Measurements from ENCODE around the gene LACC1. TPM values are rescaled to one million over a fixed set of nuclear protein-coding genes. Genes with fewer than 3 reads are reported as not detected.

Gene LACC1
- total RNA-seq, 1 experiment from 2014 or later: 0.47 TPM

DNA sequence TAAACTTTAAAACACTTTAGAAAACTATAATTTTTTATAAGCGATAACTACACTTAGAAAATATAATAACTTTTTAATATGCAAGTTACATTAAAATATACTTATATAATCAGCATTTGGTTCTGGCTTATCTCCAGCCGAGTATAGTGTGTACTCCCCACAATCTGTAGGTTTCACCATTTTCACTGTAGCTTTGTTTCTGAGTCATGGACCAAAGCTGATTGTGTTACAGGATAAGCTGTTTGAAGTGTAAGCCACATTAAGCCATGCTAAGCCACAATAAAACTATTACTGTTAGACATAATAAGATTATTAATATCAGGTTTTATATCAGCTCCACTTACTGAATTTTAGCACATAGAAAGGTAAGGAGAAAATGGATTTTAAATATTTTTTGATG, 44.0 kb upstream of the LACC1 start:
- intact Hi-C loops (cut with micrococcal nuclease; ENCODE audit: unreplicated experiment): no loop called here
- Histone ChIP-seq H3K4me1 (ENCODE audit: insufficient read depth, low read length, poor library complexity, severe bottlenecking) (no peaks in the 10 kb centered on the region), H3K9me3 (ENCODE audit: low read depth, low read length, poor library complexity, severe bottlenecking) (no peaks in the 10 kb centered on the region), H3K4me3 (ENCODE audit: low read depth, low read length, poor library complexity, severe bottlenecking) (no peak overlapping the region), H3K27ac (ENCODE audit: low read depth, low read length, poor library complexity, severe bottlenecking) (no peak overlapping the region), H3K27me3 (replicated peaks; ENCODE audit: insufficient read depth, low read depth, low read length, poor library complexity) (no peaks in the 10 kb centered on the region), H3K36me3 (ENCODE audit: insufficient read depth, low read length, poor library complexity, severe bottlenecking) (no peaks in the 10 kb centered on the region)
- no peak for DNase-seq (ENCODE audit: low spot score)
- ChIA-PET POLR2A (ENCODE audit: low non-redundant PET) (no interaction called here), CTCF (no interaction called here)
- BruUV-seq (replicated peaks): no TSS peak
- no peak for TF ChIP-seq CTCF (conservative IDR thresholded peaks at IDR 0.05; ENCODE audit: low read depth, low read length)
- TF ChIP-seq EZH2 (IDR thresholded peaks at IDR 0.05; ENCODE audit: borderline replicate concordance, low read depth, low read length, poor library complexity, severe bottlenecking): no peak

GRCh38 chr13:43838909-43839308, 40.8 kb upstream of the LACC1 start:
- Histone ChIP-seq H3K4me3 (ENCODE audit: low read depth, low read length, poor library complexity, severe bottlenecking) (no peak overlapping the region), H3K9me3 (ENCODE audit: low read depth, low read length, poor library complexity, severe bottlenecking) (no peaks in the 10 kb centered on the region), H3K4me1 (ENCODE audit: insufficient read depth, low read length, poor library complexity, severe bottlenecking) (no peaks in the 10 kb centered on the region), H3K27me3 (replicated peaks; ENCODE audit: insufficient read depth, low read depth, low read length, poor library complexity) (peaks cover 4% of the 10 kb centered on the region), H3K27ac (ENCODE audit: low read depth, low read length, poor library complexity, severe bottlenecking) (no peak overlapping the region), H3K36me3 (ENCODE audit: insufficient read depth, low read length, poor library complexity, severe bottlenecking) (no peaks in the 10 kb centered on the region)
- no peak for DNase-seq (ENCODE audit: low spot score)
- BruUV-seq (replicated peaks): no TSS peak
- POLR2A ChIA-PET (ENCODE audit: low non-redundant PET): no interaction called here
- TF ChIP-seq CTCF (conservative IDR thresholded peaks at IDR 0.05; ENCODE audit: low read depth, low read length) (no peak), EZH2 (IDR thresholded peaks at IDR 0.05; ENCODE audit: borderline replicate concordance, low read depth, low read length, poor library complexity, severe bottlenecking) (no peak)
- intact Hi-C loops (cut with micrococcal nuclease; ENCODE audit: unreplicated experiment): no loop called here
- CTCF ChIA-PET: no interaction called here

GRCh38 chr13:43846496-43847158, 33.1 kb upstream of the LACC1 start:
- BruUV-seq (replicated peaks): no TSS peak
- no peak for TF ChIP-seq EZH2 (IDR thresholded peaks at IDR 0.05; ENCODE audit: borderline replicate concordance, low read depth, low read length, poor library complexity, severe bottlenecking)
- no peak for TF ChIP-seq CTCF (conservative IDR thresholded peaks at IDR 0.05; ENCODE audit: low read depth, low read length)
- no peaks in the 10 kb centered on the region for H3K4me1 ChIP-seq (ENCODE audit: insufficient read depth, low read length, poor library complexity, severe bottlenecking)
- no peak for DNase-seq (ENCODE audit: low spot score)
- ChIA-PET CTCF (no interaction called here), POLR2A (ENCODE audit: low non-redundant PET) (no interaction called here)
- no peak overlapping the region for H3K27ac ChIP-seq (ENCODE audit: low read depth, low read length, poor library complexity, severe bottlenecking)
- intact Hi-C loops (cut with micrococcal nuclease; ENCODE audit: unreplicated experiment): no loop called here
- H3K4me3 ChIP-seq (ENCODE audit: low read depth, low read length, poor library complexity, severe bottlenecking): no peak overlapping the region
- H3K27me3 ChIP-seq (replicated peaks; ENCODE audit: insufficient read depth, low read depth, low read length, poor library complexity): peaks cover 4% of the 10 kb centered on the region
- H3K9me3 ChIP-seq (ENCODE audit: low read depth, low read length, poor library complexity, severe bottlenecking): peaks cover 13% of the 10 kb centered on the region
- H3K36me3 ChIP-seq (ENCODE audit: insufficient read depth, low read length, poor library complexity, severe bottlenecking): no peaks in the 10 kb centered on the region

Measured in A673 (cell line).